DOHH2 (cell line): ENCODE measurements around the gene SCN10A.

Source experiments
- H3F3A ChIP-seq: fragments of 200-600 bp; sonication (generic), shearing (Covaris generic); 2 replicates; pipeline ENCODE4 v1.6.0; 2016; ENCODE audit warnings: antibody characterized with exemption, mild to moderate bottlenecking; ENCODE audit not compliant: control insufficient read depth, insufficient read depth
- H3K27ac ChIP-seq: fragments of 200-600 bp; sonication (generic); 2 replicates; pipeline ENCODE4 v1.5.1; 2014; ENCODE audit warnings: low read depth, mild to moderate bottlenecking, low read length, moderate library complexity
- H3K27me3 ChIP-seq: fragments of 200-600 bp; sonication (generic); 2 replicates; pipeline ENCODE4 v1.6.1; 2014; ENCODE audit warnings: mild to moderate bottlenecking, low read length, mixed read lengths; ENCODE audit not compliant: control insufficient read depth
- H3K36me3 ChIP-seq: fragments of 200-600 bp; sonication (generic); 2 replicates; pipeline ENCODE4 v1.6.1; 2014; ENCODE audit warnings: mild to moderate bottlenecking, low read length, moderate library complexity, mixed read lengths; ENCODE audit not compliant: control insufficient read depth
- H3K4me1 ChIP-seq: fragments of 200-600 bp; sonication (generic); 2 replicates; pipeline ENCODE4 v1.6.1; 2014; ENCODE audit warnings: mild to moderate bottlenecking, low read length, mixed read lengths; ENCODE audit not compliant: control insufficient read depth
- H3K4me2 ChIP-seq: fragments of 200-600 bp; sonication (generic); 2 replicates; pipeline ENCODE4 v1.6.0; 2014; ENCODE audit warnings: mild to moderate bottlenecking, low read length, moderate library complexity
- H3K4me3 ChIP-seq: fragments of 200-600 bp; sonication (generic); 2 replicates; pipeline ENCODE4 v1.5.1; 2014; ENCODE audit warnings: mild to moderate bottlenecking, low read length, mixed read lengths
- H3K79me2 ChIP-seq: fragments of 200-600 bp; sonication (generic); 2 replicates; pipeline ENCODE4 v1.6.1; 2014; ENCODE audit warnings: mild to moderate bottlenecking, low read length, mixed read lengths; ENCODE audit not compliant: control insufficient read depth
- H3K9me2 ChIP-seq: fragments of 200-600 bp; sonication (generic); replicated peaks from 2 replicates; pipeline ENCODE4 v1.6.1; 2014; ENCODE audit warnings: mild to moderate bottlenecking, low read length, mixed read lengths; ENCODE audit not compliant: control insufficient read depth
- H3K9me3 ChIP-seq: fragments of 200-600 bp; sonication (generic); 2 replicates; pipeline ENCODE4 v1.6.1; 2014; ENCODE audit warnings: antibody characterized with exemption, low read length, mixed read lengths; ENCODE audit not compliant: control insufficient read depth, insufficient read depth
- H4K20me1 ChIP-seq: fragments of 200-600 bp; sonication (generic); 2 replicates; pipeline ENCODE4 v1.6.0; 2014; ENCODE audit warnings: low read depth, mild to moderate bottlenecking, antibody characterized with exemption, low read length, moderate library complexity; ENCODE audit not compliant: control insufficient read depth, insufficient read depth
- CTCF ChIP-seq: fragments of 200-600 bp; sonication (generic); IDR thresholded peaks from one replicate; pipeline ENCODE4 v1.5.1; 2014; ENCODE audit warnings: antibody characterized with exemption, mild to moderate bottlenecking, low read depth, low read length; ENCODE audit not compliant: poor library complexity, severe bottlenecking
- EZH2phosphoT487 ChIP-seq: fragments of 200-600 bp; sonication (generic); IDR thresholded peaks from 2 replicates; pipeline ENCODE4 v1.6.1; 2017; ENCODE audit warnings: borderline replicate concordance, mild to moderate bottlenecking, antibody characterized with exemption, low read length, moderate library complexity, mixed read lengths

Gene SCN10A

GRCh38 chr3:38669668-38670067 lies 146.3 kb downstream of the SCN10A start:
- Histone ChIP-seq H3K4me3 (no peak overlapping the region), H3K4me1 (no peaks in the 10 kb centered on the region), H3K4me2 (no peak overlapping the region), H3K79me2 (no peaks in the 10 kb centered on the region), H3K9me3 (no peaks in the 10 kb centered on the region), H3K9me2 (no peaks in the 10 kb centered on the region), H3F3A (no peaks in the 10 kb centered on the region), H3K36me3 (no peaks in the 10 kb centered on the region), H3K27me3 (no peaks in the 10 kb centered on the region), H3K27ac (no peak overlapping the region), H4K20me1 (no peaks in the 10 kb centered on the region)
- TF ChIP-seq CTCF (no peak), EZH2phosphoT487 (no peak)

- no peaks in the 10 kb centered on the region for H3F3A ChIP-seq
- H3K4me2 ChIP-seq: no peak overlapping the region
- no peaks in the 10 kb centered on the region for H3K79me2 ChIP-seq
- H3K9me3 ChIP-seq: no peaks in the 10 kb centered on the region
- H3K36me3 ChIP-seq: no peaks in the 10 kb centered on the region
- peaks cover 5% of the 10 kb centered on the region; the same call in 1 of the 2 replicates for H3K27me3 ChIP-seq
- H3K4me1 ChIP-seq: no peaks in the 10 kb centered on the region
- no peaks in the 10 kb centered on the region for H4K20me1 ChIP-seq
- no peaks in the 10 kb centered on the region for H3K9me2 ChIP-seq
- H3K27ac ChIP-seq: no peak overlapping the region
- H3K4me3 ChIP-seq: no peak overlapping the region
- TF ChIP-seq CTCF (peak; percentile 71), EZH2phosphoT487 (no peak)
Measured at GRCh38 chr3:38662544-38662943, 153.5 kb downstream of the SCN10A start.

- H3K27me3 ChIP-seq: peaks cover 10% of the 10 kb centered on the region; the same call in 1 of the 2 replicates
- no peaks in the 10 kb centered on the region for H3F3A ChIP-seq
- no peak overlapping the region for H3K4me3 ChIP-seq
- no peaks in the 10 kb centered on the region for H3K36me3 ChIP-seq
- H3K4me1 ChIP-seq: no peaks in the 10 kb centered on the region
- H3K79me2 ChIP-seq: no peaks in the 10 kb centered on the region
- H3K9me3 ChIP-seq: no peaks in the 10 kb centered on the region
- H4K20me1 ChIP-seq: no peaks in the 10 kb centered on the region
- H3K27ac ChIP-seq: no peak overlapping the region
- no peak overlapping the region for H3K4me2 ChIP-seq
- H3K9me2 ChIP-seq: no peaks in the 10 kb centered on the region
- TF ChIP-seq EZH2phosphoT487 (no peak), CTCF (no peak)
Measured at GRCh38 chr3:38658841-38659240, 157.2 kb downstream of the SCN10A start.
